IMR-90 (cell line): ENCODE measurements around the gene LGALS3. TPM values are rescaled to one million over a fixed set of nuclear protein-coding genes. Genes with fewer than 3 reads are reported as not detected.

Source experiments
- ATAC-seq: fragments of 200-7000 bp; cut with Tn5 transposase; 2 replicates; pipeline ENCODE4 v1.9.1; 2020; ENCODE audit warnings: low read depth, mild to moderate bottlenecking, moderate library complexity
- BruUV-seq: library from RNA; stranded (reverse); fragments of 400-500 nt; replicated peaks from 2 replicates; lab custom pipeline; 2021; lab: Mats Ljungman, UMichigan
- CTCF ChIA-PET: fragments of 300-600 bp; formaldehyde crosslinking; extraction: SDS; loops from one replicate; lab custom pipeline; 2021; ENCODE audit warnings: antibody characterized with exemption; lab: Yijun Ruan, JAX
- POLR2A ChIA-PET: fragments of 300-600 bp; sonication (Branson Sonifier 250); formaldehyde crosslinking; loops from one replicate; lab custom pipeline; 2022; ENCODE audit warnings: antibody characterized with exemption; ENCODE audit not compliant: unreplicated experiment; lab: Charles Lee
- DNase-seq: peaks from one replicate; pipeline ENCODE4 v3.0.0; 2013
- H2AFZ ChIP-seq: replicated peaks from 2 replicates; pipeline ENCODE3; 2013; ENCODE audit warnings: low read length, mild to moderate bottlenecking; ENCODE audit not compliant: poor library complexity
- H2AK5ac ChIP-seq: 2 replicates; pipeline ENCODE4 v1.6.1; 2013; ENCODE audit warnings: low read depth, low read length, inconsistent platforms
- H2AK9ac ChIP-seq: replicated peaks from 2 replicates; pipeline ENCODE3; 2013; ENCODE audit warnings: mild to moderate bottlenecking, low read depth, low read length, moderate library complexity; ENCODE audit not compliant: poor library complexity
- H2BK120ac ChIP-seq: 2 replicates; pipeline ENCODE4 v1.6.1; 2013; ENCODE audit warnings: low read depth, low read length, inconsistent platforms
- H2BK15ac ChIP-seq: 3 replicates; pipeline ENCODE4 v1.6.1; 2013; ENCODE audit warnings: low read depth, low read length, inconsistent platforms
- H2BK20ac ChIP-seq: 2 replicates; pipeline ENCODE4 v1.6.1; 2013; ENCODE audit warnings: low read depth, mild to moderate bottlenecking, inconsistent platforms, low read length, moderate library complexity
- H2BK5ac ChIP-seq: 2 replicates; pipeline ENCODE4 v1.6.1; 2013; ENCODE audit warnings: mild to moderate bottlenecking, low read depth, low read length, inconsistent platforms; ENCODE audit not compliant: poor library complexity, severe bottlenecking
- H3K14ac ChIP-seq: replicated peaks from 2 replicates; pipeline ENCODE4 v1.6.1; 2013; ENCODE audit warnings: low read depth, low read length, inconsistent platforms
- H3K18ac ChIP-seq: 2 replicates; pipeline ENCODE4 v1.6.1; 2013; ENCODE audit warnings: low read depth, low read length, control low read depth
- H3K23ac ChIP-seq: 2 replicates; pipeline ENCODE4 v1.6.1; 2013; ENCODE audit warnings: low read depth, low read length, inconsistent platforms
- H3K27ac ChIP-seq: 2 replicates; pipeline ENCODE4 v1.5.1; 2013; ENCODE audit warnings: mild to moderate bottlenecking, control low read depth, low read length; ENCODE audit not compliant: insufficient read depth
- H3K27me3 ChIP-seq: 2 replicates; pipeline ENCODE4 v1.6.1; 2013; ENCODE audit warnings: low read length; ENCODE audit not compliant: control insufficient read depth, insufficient read depth
- H3K36me3 ChIP-seq: 2 replicates; pipeline ENCODE4 v1.6.1; 2013; ENCODE audit warnings: low read length, mixed read lengths; ENCODE audit not compliant: control insufficient read depth, insufficient read depth
- H3K4ac ChIP-seq: 2 replicates; pipeline ENCODE4 v1.6.1; 2013; ENCODE audit warnings: low read depth, low read length, inconsistent platforms
- H3K4me1 ChIP-seq: 2 replicates; pipeline ENCODE4 v1.6.1; 2013; ENCODE audit warnings: low read length, mixed read lengths; ENCODE audit not compliant: control insufficient read depth, insufficient read depth
- H3K4me2 ChIP-seq: 2 replicates; pipeline ENCODE4 v1.6.1; 2013; ENCODE audit warnings: low read depth, mild to moderate bottlenecking, control low read depth, low read length, moderate library complexity
- H3K4me3 ChIP-seq: 2 replicates; pipeline ENCODE4 v1.5.1; 2013; ENCODE audit warnings: low read depth, mild to moderate bottlenecking, control low read depth, low read length, moderate library complexity; ENCODE audit not compliant: insufficient read depth
- H3K56ac ChIP-seq: 2 replicates; pipeline ENCODE4 v1.6.1; 2013; ENCODE audit warnings: low read length, inconsistent platforms; ENCODE audit not compliant: insufficient read depth; ENCODE audit errors: extremely low read depth
- H3K79me1 ChIP-seq, 2 experiments: 2 replicates each; pipeline ENCODE4 v1.6.1; 2013; ENCODE audit warnings: low read length in 2 of 2, inconsistent platforms in 1 of 2, low read depth in 1 of 2
- H3K9ac ChIP-seq: 2 replicates; pipeline ENCODE4 v1.6.1; 2013; ENCODE audit warnings: low read depth, low read length, control low read depth
- H3K9me1 ChIP-seq: 2 replicates; pipeline ENCODE4 v1.6.1; 2013; ENCODE audit warnings: low read length, inconsistent platforms; ENCODE audit not compliant: insufficient read depth
- H3K9me3 ChIP-seq: 2 replicates; pipeline ENCODE4 v1.6.1; 2013; ENCODE audit warnings: low read length; ENCODE audit not compliant: control insufficient read depth, insufficient read depth
- H4K20me1 ChIP-seq: 2 replicates; pipeline ENCODE4 v1.6.1; 2013; ENCODE audit warnings: low read length, inconsistent platforms; ENCODE audit not compliant: insufficient read depth
- H4K5ac ChIP-seq: 2 replicates; pipeline ENCODE4 v1.6.1; 2013; ENCODE audit warnings: mild to moderate bottlenecking, low read depth, low read length, control low read depth
- H4K8ac ChIP-seq, 2 experiments: 2 replicates each; pipeline ENCODE4 v1.6.1; 2013; ENCODE audit warnings: low read depth in 2 of 2, low read length in 2 of 2, control low read depth in 1 of 2, inconsistent platforms in 1 of 2
- H4K91ac ChIP-seq: 2 replicates; pipeline ENCODE4 v1.6.1; 2013; ENCODE audit warnings: low read depth, low read length, inconsistent platforms; ENCODE audit not compliant: insufficient read depth
- CEBPB ChIP-seq: IDR thresholded peaks from 2 replicates; pipeline ENCODE4 v1.6.1; 2012; ENCODE audit warnings: low read depth, low read length, improper control_type of control experiment
- CHD1 ChIP-seq: IDR thresholded peaks from 2 replicates; pipeline ENCODE4 v1.6.1; 2012; ENCODE audit warnings: low read depth, low read length, improper control_type of control experiment
- CTCF ChIP-seq: conservative IDR thresholded peaks from 2 replicates; pipeline ENCODE4 v1.5.1; 2012; ENCODE audit warnings: mild to moderate bottlenecking, low read depth, low read length, improper control_type of control experiment
- ELK1 ChIP-seq: fragments of 150-350 bp; IDR thresholded peaks from 2 replicates; pipeline ENCODE4 v1.6.1; 2016; ENCODE audit warnings: low read depth, mild to moderate bottlenecking, low read length, moderate library complexity, borderline replicate concordance
- FOS ChIP-seq: fragments of 150-350 bp; IDR thresholded peaks from 2 replicates; pipeline ENCODE4 v1.6.1; 2016; ENCODE audit warnings: low read depth, low read length
- MAFK ChIP-seq: IDR thresholded peaks from 2 replicates; pipeline ENCODE4 v1.6.1; 2012; ENCODE audit warnings: low read depth, low read length, improper control_type of control experiment
- MAZ ChIP-seq: IDR thresholded peaks from 2 replicates; pipeline ENCODE4 v1.6.1; 2012; ENCODE audit warnings: low read depth, mild to moderate bottlenecking, low read length, improper control_type of control experiment, moderate library complexity, borderline replicate concordance
- SMC3 ChIP-seq: fragments of 150-350 bp; IDR thresholded peaks from 2 replicates; pipeline ENCODE4 v1.6.1; 2016; ENCODE audit warnings: low read depth, mild to moderate bottlenecking, antibody characterized with exemption, low read length, moderate library complexity
- USF2 ChIP-seq: fragments of 150-350 bp; IDR thresholded peaks from 2 replicates; pipeline ENCODE4 v1.6.1; 2017; ENCODE audit warnings: mild to moderate bottlenecking, antibody characterized with exemption, low read length, low read depth
- WGBS, 2 experiments: methylation state at CpG; one replicate each; pipeline versions ENCODE4 v1.1.5 to v1.1.7; 2013; ENCODE audit warnings: missing lambda C conversion rate in 2 of 2; ENCODE audit not compliant: insufficient read length in 1 of 2; ENCODE audit errors: extremely low coverage in 2 of 2; 5-methylcytosine and 5-hydroxymethylcytosine counted together
- dilution Hi-C: fragments of 300-500 bp; cut with HindIII; formaldehyde crosslinking; loops from one replicate; pipeline ENCODE4 v1.14.3; 2018; ENCODE audit warnings: low sequenced_read_pairs; ENCODE audit not compliant: unreplicated experiment
- in situ Hi-C: fragments of 300-500 bp; cut with MboI; formaldehyde crosslinking; loops from 3 replicates; pipeline ENCODE4 v1.14.3; 2019; ENCODE audit warnings: low sequenced_read_pairs, inconsistent platforms, mixed read lengths
- intact Hi-C: fragments of 100-400 bp; cut with micrococcal nuclease; formaldehyde crosslinking; loops from 2 replicates; pipeline ENCODE4 v1.10.0; 2022
- polyA plus RNA-seq, 3 experiments: library from polyadenylated mRNA; depleted of rRNA; stranded (reverse); fragments of >200 nt; gene quantifications; 2 replicates each; pipeline ENCODE4 v1.2.3, GENCODE V29; 2012; ENCODE audit warnings: low replicate concordance in 1 of 3
- total RNA-seq: library from RNA; depleted of rRNA; stranded (reverse); fragments of >200 nt; gene quantifications from 2 replicates; pipeline ENCODE4 v1.2.3, GENCODE V29; 2012

LGALS3 gene
- total and polyA plus RNA-seq, 2 of the 4 experiments (the other 2 are of a cell fraction): 84.4 to 171 TPM

GRCh38 chr14:55180434-55180833 lies 51.4 kb downstream of the LGALS3 start:
- Histone ChIP-seq H2AK9ac (no peak overlapping the region), H3K4me1 (no peaks in the 10 kb centered on the region), H3K27ac (no peak overlapping the region), H4K91ac (no peak overlapping the region), H2BK120ac (no peak overlapping the region), H3K36me3 (peaks cover 4% of the 10 kb centered on the region; the same call in 1 of the 2 replicates), H3K9me1 (peaks cover 4% of the 10 kb centered on the region), H3K18ac (no peak overlapping the region), H4K20me1 (no peaks in the 10 kb centered on the region), H4K5ac (no peak overlapping the region), H3K27me3 (no peaks in the 10 kb centered on the region), H3K4ac (no peak overlapping the region), H3K9me3 (no peaks in the 10 kb centered on the region), H2BK5ac (no peak overlapping the region), H3K14ac (no peak overlapping the region), H3K4me3 (no peak overlapping the region), H4K8ac (no peak overlapping the region), H2BK15ac (no peak overlapping the region), H3K23ac (no peak overlapping the region), H3K56ac (no peak overlapping the region), H2AFZ (no peak overlapping the region), H3K9ac (no peak overlapping the region), H2BK20ac (no peak overlapping the region), H2AK5ac (no peak overlapping the region), H3K79me1 (peaks cover 11 to 13% of the 10 kb centered on the region in 2 experiments), H3K4me2 (no peak overlapping the region)
- TF ChIP-seq ELK1: no peak
- no peak for TF ChIP-seq MAZ
- TF ChIP-seq FOS: no peak
- TF ChIP-seq SMC3: no peak
- no peak for TF ChIP-seq CEBPB
- TF ChIP-seq USF2: no peak
- TF ChIP-seq MAFK: no peak
- no peak for TF ChIP-seq CTCF
- TF ChIP-seq CHD1: no peak
- no peak for ATAC-seq
- in situ Hi-C loops: no loop called here
- dilution Hi-C loops: no loop called here
- no CpG with 5 or more reads among the region's 4 CpGs for WGBS, 2 experiments
- CTCF ChIA-PET: no interaction called here
- BruUV-seq: no TSS peak
- peak; percentile 38 for DNase-seq
- intact Hi-C loops: no loop called here
- POLR2A ChIA-PET: no interaction called here
